Pons (tissue), 1 donor: ENCODE results near the gene CBR1.
"Not testable (repeated sequence)": the region's sequence is repeated elsewhere in the genome, so short reads cannot be mapped to it uniquely, and the experiment has no call there.

Source experiments
- DNase-seq: peaks from one replicate; pipeline ENCODE4 v3.0.0-alpha.2; 2016; ENCODE audit warnings: low spot score

The CBR1 gene

GRCh38 chr21:36079671-36080070 is 9.8 kb downstream of the CBR1 start:
- no peak for DNase-seq

- DNase-seq: peak; percentile 59
These were observed 10.6 kb downstream of the CBR1 start for GRCh38 chr21:36080386-36080785.

GRCh38 chr21:36082237-36082664 is 12.4 kb downstream of the CBR1 start:
- DNase-seq: no peak

- peak; percentile 99 for DNase-seq
These were observed 17.7 kb downstream of the CBR1 start for GRCh38 chr21:36087362-36088138.

GRCh38 chr21:36089946-36090345 is 20.1 kb downstream of the CBR1 start:
- DNase-seq: no peak

GRCh38 chr21:36092681-36093080 is 22.9 kb downstream of the CBR1 start:
- no peak for DNase-seq

DNA sequence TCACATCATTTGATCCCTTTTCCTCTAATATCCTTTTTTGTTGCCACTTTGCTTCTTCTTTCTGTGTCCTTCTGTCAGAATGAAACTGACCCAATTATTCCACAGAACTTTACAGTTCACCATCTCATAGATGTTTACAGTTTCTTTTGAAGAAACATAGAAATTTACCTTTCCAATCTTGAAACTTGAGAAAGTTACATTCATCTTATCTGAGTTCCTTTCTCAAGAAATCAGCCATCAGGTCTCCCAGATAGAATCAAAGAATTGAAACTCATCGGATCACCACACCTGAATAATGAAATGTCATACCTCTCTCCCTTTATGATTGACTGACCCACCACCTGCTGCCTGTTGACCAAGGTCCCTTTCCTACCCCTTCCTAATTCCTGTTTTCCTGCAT is 23.7 kb downstream of the CBR1 start:
- no peak for DNase-seq

DNA sequence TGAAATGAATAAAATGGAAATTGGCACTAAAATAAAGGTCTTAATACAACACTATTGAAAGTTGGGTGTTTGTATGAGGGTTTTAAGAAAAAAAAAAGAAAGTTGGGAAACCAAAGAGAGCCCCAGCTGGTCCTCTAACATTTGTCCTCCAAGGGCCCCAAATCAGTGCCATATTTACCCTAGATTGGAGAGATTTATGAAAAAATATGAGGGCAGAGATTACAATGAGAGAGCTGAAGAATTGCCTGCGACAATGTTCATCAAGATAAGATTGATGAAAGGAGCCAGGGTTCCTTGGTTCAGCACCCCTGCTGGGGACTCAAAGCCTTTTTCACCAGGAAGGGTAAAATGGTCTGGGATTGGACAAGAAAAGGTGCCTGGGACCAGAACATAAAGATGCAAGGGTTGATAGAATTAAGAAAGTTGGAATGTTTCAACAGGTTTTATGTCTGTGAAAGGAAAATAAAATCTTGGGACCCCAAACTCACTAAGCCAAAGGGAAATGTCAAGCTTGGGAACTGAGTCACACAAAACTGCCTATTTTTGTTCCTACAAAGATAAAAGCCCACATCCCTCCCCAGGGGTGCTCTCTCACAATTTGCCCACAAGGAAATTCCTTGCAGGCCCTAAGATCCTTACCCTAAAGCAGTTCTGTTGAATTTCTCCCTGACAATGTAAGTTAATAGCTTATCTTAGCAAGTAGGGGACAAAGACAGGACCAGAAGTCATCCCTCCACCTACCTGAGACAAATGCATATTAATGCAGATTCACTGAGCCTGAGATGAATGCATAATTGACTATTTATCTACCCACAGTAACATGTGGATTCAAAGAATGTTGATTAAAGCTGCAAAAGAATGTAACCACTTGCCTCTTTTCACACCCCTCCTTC is 26.8 kb downstream of the CBR1 start:
- DNase-seq: no peak

DNA sequence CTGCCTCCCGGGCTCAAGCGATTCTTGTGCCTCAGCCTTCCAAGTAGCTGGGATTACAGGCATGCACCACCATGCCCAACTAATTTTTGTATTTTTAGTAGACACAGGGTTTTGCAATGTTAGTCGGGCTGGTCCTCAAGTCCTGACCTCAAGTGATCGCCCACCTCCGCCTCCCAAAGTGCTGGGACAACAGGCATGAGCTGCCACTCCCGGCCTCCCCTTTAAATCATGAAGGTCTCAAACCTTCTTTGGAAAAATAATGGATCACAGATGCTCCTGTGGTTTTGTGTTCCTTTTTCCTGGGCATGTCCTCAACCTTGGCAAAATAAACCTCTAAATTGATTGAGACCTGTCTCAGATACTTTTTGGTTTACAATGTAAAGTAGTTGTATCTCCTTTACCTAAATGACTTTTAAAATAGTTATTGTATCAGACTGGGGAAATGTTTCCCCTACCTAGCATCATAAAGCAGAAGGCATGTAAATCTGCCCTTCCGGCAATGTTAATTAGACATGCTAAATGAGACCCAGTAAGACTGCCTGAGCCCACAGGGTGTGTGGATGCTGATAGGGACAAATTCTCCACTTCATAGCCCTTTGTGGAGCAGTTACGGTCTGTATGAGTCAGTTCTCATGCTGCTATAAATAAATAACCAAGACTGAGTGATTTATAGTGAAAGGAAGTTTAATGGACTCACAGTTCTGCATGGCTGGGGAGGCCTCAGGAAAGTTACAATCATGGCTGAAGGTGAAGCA is 27.8 kb downstream of the CBR1 start:
- no peak for DNase-seq

DNA sequence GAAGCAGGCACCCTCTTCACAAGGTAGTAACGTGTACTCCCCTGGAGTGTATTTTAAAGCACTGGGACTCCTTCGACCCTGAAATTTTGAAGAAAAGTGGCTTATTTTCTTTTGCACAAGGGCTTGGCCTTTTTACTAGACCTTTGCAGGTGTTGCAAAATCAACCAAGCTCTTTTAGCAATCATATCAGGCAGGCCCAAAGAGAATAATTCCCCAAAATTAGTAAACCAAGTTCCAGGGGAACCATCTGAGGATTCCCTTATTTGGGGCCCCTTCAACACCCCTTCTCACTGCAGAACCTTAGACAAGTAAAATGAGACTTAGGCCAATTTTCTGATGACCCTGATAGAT is 28.3 kb downstream of the CBR1 start:
- no peak for DNase-seq

DNA sequence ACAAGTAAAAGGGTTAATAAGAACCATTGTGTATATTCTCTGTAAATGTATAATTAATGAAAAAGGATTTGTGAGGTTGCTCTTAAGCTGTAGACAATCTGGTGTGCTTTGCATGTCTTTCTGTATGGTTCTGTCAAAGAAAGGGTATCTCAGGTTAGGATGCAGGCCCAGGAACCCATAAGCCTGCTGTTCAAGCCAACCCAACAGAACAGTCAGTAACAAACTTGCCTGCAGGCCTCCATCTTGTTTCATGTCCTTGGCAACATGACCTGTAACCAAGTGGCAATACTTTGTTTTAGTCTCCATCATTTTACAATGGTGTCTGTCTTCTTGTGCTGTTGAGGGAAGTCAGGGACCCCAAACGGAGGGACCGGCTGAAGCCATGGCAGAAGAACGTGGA is 29.2 kb downstream of the CBR1 start:
- DNase-seq: no peak

DNA sequence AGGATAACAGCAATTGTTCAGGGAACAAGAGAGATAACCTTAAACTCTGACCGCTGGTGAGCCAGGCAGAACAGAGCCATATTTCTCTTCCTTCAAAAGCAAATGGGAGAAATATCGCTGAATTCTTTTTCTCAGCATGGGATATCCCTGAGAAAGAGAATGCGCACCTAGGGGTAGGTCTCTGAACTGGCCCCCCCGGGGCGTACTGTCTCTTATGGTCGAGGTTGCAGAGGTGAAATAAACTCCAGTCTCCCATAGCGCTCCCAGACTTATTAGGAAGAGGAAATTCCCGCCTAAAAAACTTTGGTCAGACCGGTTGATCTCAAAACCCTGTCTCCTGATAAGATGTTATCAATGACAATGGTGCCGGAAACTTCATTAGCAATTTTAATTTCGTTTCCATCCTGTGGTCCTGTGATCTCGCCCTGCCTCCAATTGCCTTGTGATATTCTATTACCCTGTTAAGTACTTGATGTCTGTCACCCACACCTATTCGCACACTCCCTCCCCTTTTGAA is 29.9 kb downstream of the CBR1 start:
- not testable (repeated sequence) for DNase-seq

- DNase-seq: no peak
These were observed 31.3 kb downstream of the CBR1 start for GRCh38 chr21:36100971-36101641.

DNA sequence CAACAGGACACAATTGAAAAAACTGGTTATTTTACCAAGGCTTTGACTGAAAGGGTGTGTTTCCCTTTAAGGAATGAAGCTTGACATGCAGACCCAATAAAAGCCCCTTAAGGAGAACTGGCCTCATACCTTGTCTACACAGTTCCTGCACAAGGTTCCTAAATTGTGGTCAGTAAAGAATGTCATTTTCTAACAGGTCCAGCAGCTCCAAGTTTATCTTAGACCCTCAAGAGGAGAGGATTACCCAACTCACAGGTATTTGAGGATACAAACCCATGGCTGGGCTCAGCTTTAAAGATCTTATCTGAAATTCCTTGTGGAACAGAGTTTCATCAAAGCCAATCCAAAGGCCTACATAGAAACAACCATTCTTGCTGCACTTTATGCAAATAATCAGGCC is 33.6 kb downstream of the CBR1 start:
- DNase-seq: no peak

GRCh38 chr21:36104317-36105300 is 34.8 kb downstream of the CBR1 start:
- peak; percentile 79 for DNase-seq

- peak; percentile 58 for DNase-seq
These were observed 35.6 kb downstream of the CBR1 start for GRCh38 chr21:36105327-36105842.

DNA sequence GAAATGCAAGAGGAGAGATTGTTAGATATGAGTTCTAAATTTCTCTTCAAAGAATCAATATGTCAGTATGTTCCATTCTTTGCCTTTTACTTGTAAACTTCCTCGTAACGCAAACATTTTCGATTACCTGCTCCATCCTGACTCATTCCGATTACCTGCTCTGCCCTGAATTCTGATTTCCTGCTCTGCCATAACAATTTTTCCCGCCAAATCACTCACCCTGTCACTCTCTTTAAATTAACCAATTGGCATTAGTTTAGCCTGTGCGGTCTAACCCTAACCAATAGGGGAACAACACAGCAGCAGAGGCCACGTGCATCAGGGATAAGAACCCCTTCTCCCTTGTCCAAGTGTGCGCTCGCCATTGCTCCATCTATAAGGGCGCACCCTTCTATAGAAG is 40.0 kb downstream of the CBR1 start:
- no peak for DNase-seq

DNA sequence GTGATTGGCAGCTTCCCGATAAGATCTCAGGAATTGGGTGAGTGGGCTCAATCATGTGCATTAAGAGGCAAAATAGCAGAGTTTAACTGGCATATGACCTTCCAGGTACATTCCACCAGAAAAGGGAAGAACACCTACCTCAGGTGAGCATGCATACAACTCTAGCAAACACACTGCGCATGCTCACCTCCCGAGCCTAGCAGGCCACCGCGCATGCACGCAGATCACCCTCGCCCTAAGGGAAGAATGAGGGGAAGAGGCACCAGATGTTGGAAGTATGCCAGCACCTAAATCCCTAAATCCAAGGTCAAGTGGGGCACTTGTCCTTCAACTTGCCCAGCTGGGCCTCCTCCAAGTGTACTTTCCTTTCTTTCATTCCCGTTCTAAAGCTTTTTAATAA is 41.4 kb downstream of the CBR1 start:
- DNase-seq: no peak

GRCh38 chr21:36113647-36114428 is 44.0 kb downstream of the CBR1 start:
- DNase-seq: no peak
